BLaER1 treated with 17β-estradiol and CSF1 and Interleukin-3, amounts not matched to agents 10 nM and 100 nM (cell line): ENCODE results near the gene AK4.
A peak's percentile ranks its signal among the peaks of the same experiment; 100 is the strongest.

Experiments
- H3K27ac ChIP-seq, 11 experiments: shearing (Covaris generic); formaldehyde crosslinking; 2 replicates each; pipeline ENCODE4 v1.8.1; 2022
- H3K27me3 ChIP-seq, 11 experiments: shearing (Covaris generic); formaldehyde crosslinking; 2 replicates each; pipeline ENCODE4 v1.8.1; 2022
- H3K36me3 ChIP-seq, 11 experiments: shearing (Covaris generic); formaldehyde crosslinking; 2 replicates each; pipeline ENCODE4 v1.8.1; 2022
- H3K4me1 ChIP-seq, 10 experiments: shearing (Covaris generic); formaldehyde crosslinking; 2 replicates each; pipeline ENCODE4 v1.8.1; 2022
- H3K4me2 ChIP-seq, 11 experiments: shearing (Covaris generic); formaldehyde crosslinking; 2 replicates each; pipeline ENCODE4 v1.8.1; 2022
- H3K4me3 ChIP-seq, 10 experiments: shearing (Covaris generic); formaldehyde crosslinking; 2 replicates each; pipeline ENCODE4 v1.8.1; 2022
- H3K9ac ChIP-seq, 11 experiments: shearing (Covaris generic); formaldehyde crosslinking; 2 replicates each; pipeline ENCODE4 v1.8.1; 2022
- H3K9me3 ChIP-seq, 11 experiments: shearing (Covaris generic); formaldehyde crosslinking; replicated peaks in 1 of 11; 2 replicates each; pipeline ENCODE4 v1.8.1; 2022
- H4K20me1 ChIP-seq, 11 experiments: shearing (Covaris generic); formaldehyde crosslinking; 2 replicates each; pipeline ENCODE4 v1.8.1; 2022
- Cebpa-rat ChIP-seq, 11 experiments: shearing (Covaris generic); IDR thresholded peaks; 2 replicates each; pipeline ENCODE4 v1.8.1; 2022

The AK4 gene

DNA sequence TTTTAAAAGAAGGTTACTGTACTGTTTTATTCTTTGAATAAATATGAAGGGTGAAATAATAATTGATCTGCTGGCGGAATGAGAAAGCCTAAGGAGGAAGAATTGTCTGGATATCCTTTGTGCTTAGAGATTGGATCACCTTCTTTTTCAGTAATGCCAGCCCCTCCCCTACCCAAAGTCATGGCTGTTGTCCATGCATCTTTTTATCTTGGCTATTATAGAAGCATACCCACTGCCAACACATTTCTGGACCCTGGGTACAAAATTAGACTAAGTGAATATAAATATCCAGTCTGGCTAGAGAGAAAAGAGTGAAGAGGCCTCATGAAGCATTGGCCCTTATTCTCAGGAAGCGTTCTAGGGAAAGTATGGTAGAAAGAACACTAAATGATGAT lies 28.1 kb downstream of the AK4 start:
- Histone ChIP-seq H3K36me3 (peaks cover 0 to 12% (median 0%) of the 10 kb centered on the region in 11 experiments; a peak in 5 of 22 replicates), H3K27me3 (no peaks in the 10 kb centered on the region), H3K4me1 (peaks cover 0 to 51% (median 20%) of the 10 kb centered on the region in 10 experiments; a peak in 15 of 20 replicates), H3K9ac (no peak overlapping the region), H3K27ac (no peak overlapping the region), H3K4me2 (peak overlapping the region in 2 of 11 experiments; percentile 27 to 48; a peak in 2 of 22 replicates), H3K4me3 (no peak overlapping the region), H3K9me3 (no peaks in the 10 kb centered on the region), H4K20me1 (peaks cover 0 to 100% (median 3%) of the 10 kb centered on the region in 11 experiments; a peak in 7 of 22 replicates)
- no peak for TF ChIP-seq Cebpa-rat (IDR thresholded peaks at IDR 0.05)

DNA sequence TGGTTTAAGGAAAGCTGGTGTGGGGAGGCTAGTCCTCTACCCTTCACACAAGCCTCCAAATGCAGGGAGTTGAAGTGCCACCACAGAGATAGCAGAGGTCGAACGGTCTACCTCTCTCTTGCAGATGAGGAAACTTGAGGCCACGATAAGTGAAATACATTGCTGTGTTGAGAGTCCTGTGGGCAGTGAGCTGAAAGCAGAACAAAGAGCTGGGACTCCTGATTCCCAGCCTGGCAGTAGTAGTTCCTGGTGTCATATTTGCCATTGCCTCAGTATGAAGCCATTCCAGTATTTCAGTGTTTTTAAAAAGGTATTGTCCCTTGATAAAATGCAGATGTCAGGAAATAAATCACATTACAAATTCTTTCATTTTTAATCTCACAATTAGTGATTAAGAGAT lies 28.6 kb downstream of the AK4 start:
- Histone ChIP-seq H4K20me1 (peaks cover 0 to 100% (median 3%) of the 10 kb centered on the region in 11 experiments; a peak in 7 of 22 replicates), H3K9ac (no peak overlapping the region), H3K27ac (no peak overlapping the region), H3K27me3 (no peaks in the 10 kb centered on the region), H3K4me2 (peak overlapping the region in 2 of 11 experiments; percentile 27 to 48; a peak in 2 of 22 replicates), H3K9me3 (no peaks in the 10 kb centered on the region), H3K4me1 (peaks cover 0 to 46% (median 20%) of the 10 kb centered on the region in 10 experiments; a peak in 15 of 20 replicates), H3K4me3 (no peak overlapping the region), H3K36me3 (peaks cover 0 to 12% (median 0%) of the 10 kb centered on the region in 11 experiments; a peak in 5 of 22 replicates)
- TF ChIP-seq Cebpa-rat (IDR thresholded peaks at IDR 0.05): no peak

DNA sequence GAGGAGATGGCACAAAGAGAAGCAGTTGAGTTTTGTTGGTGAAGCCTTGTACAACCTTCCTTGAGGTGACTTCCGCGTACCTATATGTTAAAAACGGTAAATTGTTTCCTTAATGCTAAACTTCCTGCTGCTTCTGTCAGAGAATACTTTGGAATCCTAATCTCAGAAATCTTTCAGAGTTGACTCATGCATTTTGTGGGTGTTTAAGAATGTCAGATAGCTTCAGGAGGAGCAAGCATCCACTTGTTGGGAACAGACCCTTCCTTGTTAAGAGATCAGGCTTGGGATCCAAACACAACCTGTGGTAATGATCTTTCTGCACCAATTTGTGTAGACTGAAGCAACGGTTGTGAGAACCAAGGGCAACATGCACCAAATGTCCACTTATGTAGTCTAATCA lies 29.5 kb downstream of the AK4 start:
- Histone ChIP-seq H3K36me3 (peaks cover 0 to 12% (median 0%) of the 10 kb centered on the region in 11 experiments; a peak in 5 of 22 replicates), H3K4me2 (no peak overlapping the region), H3K4me1 (peaks cover 0 to 40% (median 20%) of the 10 kb centered on the region in 10 experiments; a peak in 15 of 20 replicates), H3K9me3 (no peaks in the 10 kb centered on the region), H3K4me3 (no peak overlapping the region), H3K27me3 (no peaks in the 10 kb centered on the region), H4K20me1 (peaks cover 0 to 100% (median 3%) of the 10 kb centered on the region in 11 experiments; a peak in 7 of 22 replicates), H3K27ac (no peak overlapping the region), H3K9ac (no peak overlapping the region)
- TF ChIP-seq Cebpa-rat (IDR thresholded peaks at IDR 0.05): no peak

DNA sequence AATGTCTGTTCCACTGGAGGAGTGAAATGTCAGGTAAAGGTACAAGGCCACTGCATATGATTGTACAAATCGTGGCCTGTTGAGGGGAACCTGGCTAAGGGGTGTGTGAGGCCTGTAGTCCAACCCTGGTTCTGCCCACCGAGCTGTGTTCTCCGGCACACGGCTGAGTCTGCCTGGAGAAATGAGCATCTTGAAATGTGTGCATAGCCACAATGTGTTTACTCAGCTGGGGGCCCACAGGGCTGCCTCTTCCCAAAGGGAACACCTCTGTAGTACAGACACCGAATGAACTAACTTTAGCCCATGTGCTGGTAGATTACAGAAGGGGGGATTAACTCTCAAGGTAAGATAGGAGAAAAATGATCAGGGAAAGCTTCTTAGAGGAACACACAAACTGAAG lies 30.2 kb downstream of the AK4 start:
- no peak overlapping the region for H3K4me3 ChIP-seq
- no peaks in the 10 kb centered on the region for H3K27me3 ChIP-seq
- H3K9ac ChIP-seq: no peak overlapping the region
- TF ChIP-seq Cebpa-rat (IDR thresholded peaks at IDR 0.05): no peak
- peaks cover 0 to 32% (median 17%) of the 10 kb centered on the region in 10 experiments; a peak in 15 of 20 replicates for H3K4me1 ChIP-seq
- H3K9me3 ChIP-seq: no peaks in the 10 kb centered on the region
- peaks cover 0 to 12% (median 0%) of the 10 kb centered on the region in 11 experiments; a peak in 5 of 22 replicates for H3K36me3 ChIP-seq
- H3K4me2 ChIP-seq: no peak overlapping the region
- peaks cover 0 to 100% (median 3%) of the 10 kb centered on the region in 11 experiments; a peak in 7 of 22 replicates for H4K20me1 ChIP-seq
- H3K27ac ChIP-seq: no peak overlapping the region

DNA sequence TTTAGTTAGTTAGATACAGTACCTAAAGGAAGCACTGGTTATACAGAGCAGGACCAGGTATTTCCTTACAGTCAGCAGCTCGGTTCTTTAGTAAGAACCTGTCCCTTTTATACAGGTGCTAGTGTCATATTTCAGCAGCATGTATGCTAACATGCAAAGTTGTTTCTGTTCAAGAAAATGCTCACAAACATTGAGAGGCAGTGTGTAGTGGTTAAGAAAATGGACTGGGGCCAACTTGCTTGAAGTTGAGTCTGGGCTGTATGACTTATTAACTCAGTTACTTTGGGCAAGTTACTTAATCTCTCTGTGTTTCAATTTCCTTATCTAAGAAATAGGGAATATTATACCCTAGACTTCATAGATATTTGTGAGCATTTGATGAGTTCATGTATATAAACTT lies 31.1 kb downstream of the AK4 start:
- H3K27ac ChIP-seq: no peak overlapping the region
- no peaks in the 10 kb centered on the region for H3K9me3 ChIP-seq
- peaks cover 0 to 23% (median 8%) of the 10 kb centered on the region in 10 experiments; a peak in 12 of 20 replicates for H3K4me1 ChIP-seq
- no peaks in the 10 kb centered on the region for H3K27me3 ChIP-seq
- no peak overlapping the region for H3K4me2 ChIP-seq
- peaks cover 0 to 99% (median 3%) of the 10 kb centered on the region in 11 experiments; a peak in 7 of 22 replicates for H4K20me1 ChIP-seq
- no peak overlapping the region for H3K9ac ChIP-seq
- H3K36me3 ChIP-seq: peaks cover 0 to 12% (median 0%) of the 10 kb centered on the region in 11 experiments; a peak in 5 of 22 replicates
- no peak for TF ChIP-seq Cebpa-rat (IDR thresholded peaks at IDR 0.05)
- H3K4me3 ChIP-seq: no peak overlapping the region

DNA sequence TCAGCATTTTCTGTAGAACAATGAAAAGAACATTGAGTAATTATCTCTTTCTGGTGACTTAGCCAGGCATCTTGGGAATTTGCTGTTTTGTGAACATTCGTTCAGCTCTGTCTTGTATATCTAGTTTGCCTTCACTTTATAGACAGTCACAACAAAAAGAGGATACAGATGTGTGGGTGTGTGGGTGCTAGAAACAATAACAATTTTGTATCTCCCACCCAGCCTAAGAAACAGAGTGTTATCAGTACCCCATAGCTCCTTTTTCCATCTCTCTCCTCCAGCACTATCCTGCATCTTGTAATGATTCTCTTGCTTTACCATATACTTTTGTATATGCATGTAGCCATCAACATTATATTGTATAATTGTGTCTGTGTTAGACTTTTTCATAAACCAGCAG lies 33.0 kb downstream of the AK4 start:
- Histone ChIP-seq H3K27ac (no peak overlapping the region), H3K4me1 (peaks cover 0 to 10% (median 0%) of the 10 kb centered on the region in 10 experiments; a peak in 3 of 20 replicates), H4K20me1 (peaks cover 0 to 98% (median 0%) of the 10 kb centered on the region in 11 experiments; a peak in 7 of 22 replicates), H3K9me3 (no peaks in the 10 kb centered on the region), H3K4me3 (no peak overlapping the region), H3K36me3 (peaks cover 0 to 14% (median 0%) of the 10 kb centered on the region in 11 experiments; a peak in 8 of 22 replicates), H3K27me3 (no peaks in the 10 kb centered on the region), H3K4me2 (no peak overlapping the region), H3K9ac (no peak overlapping the region)
- TF ChIP-seq Cebpa-rat (IDR thresholded peaks at IDR 0.05): no peak

DNA sequence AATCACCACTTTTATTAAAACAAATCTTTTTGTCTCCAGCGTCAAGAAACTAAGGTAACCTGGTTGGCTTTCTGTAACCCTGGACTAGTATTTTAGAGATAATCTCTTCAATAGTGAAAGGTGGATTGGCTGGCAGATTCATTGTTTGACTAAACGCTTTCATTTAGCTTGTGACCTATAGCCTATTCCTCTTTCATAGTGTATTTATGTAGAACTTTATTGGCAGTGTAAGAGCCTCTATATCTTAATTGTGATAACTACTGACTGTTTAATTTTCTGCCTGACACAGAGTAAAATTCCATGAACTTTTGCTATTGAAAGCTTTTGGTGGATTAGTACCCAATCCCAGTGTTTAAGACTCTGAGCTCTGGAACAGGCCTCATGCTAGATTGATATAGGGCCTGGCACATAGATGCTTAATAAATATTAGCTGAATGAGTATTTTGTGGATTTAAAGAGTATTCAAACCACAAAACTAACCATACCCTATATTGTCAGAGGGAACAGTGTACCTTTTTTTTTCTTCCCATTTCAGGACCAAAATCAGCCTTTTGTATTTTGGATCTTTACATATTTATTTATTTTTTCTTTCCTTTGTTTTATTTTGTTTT lies 34.8 kb downstream of the AK4 start:
- Histone ChIP-seq H3K4me1 (no peaks in the 10 kb centered on the region), H3K4me3 (no peak overlapping the region), H3K9ac (no peak overlapping the region), H3K27ac (no peak overlapping the region), H3K27me3 (no peaks in the 10 kb centered on the region), H3K4me2 (no peak overlapping the region), H4K20me1 (peaks cover 0 to 95% (median 0%) of the 10 kb centered on the region in 11 experiments; a peak in 7 of 22 replicates), H3K9me3 (no peaks in the 10 kb centered on the region), H3K36me3 (peaks cover 0 to 14% (median 0%) of the 10 kb centered on the region in 11 experiments; a peak in 7 of 22 replicates)
- no peak for TF ChIP-seq Cebpa-rat (IDR thresholded peaks at IDR 0.05)

DNA sequence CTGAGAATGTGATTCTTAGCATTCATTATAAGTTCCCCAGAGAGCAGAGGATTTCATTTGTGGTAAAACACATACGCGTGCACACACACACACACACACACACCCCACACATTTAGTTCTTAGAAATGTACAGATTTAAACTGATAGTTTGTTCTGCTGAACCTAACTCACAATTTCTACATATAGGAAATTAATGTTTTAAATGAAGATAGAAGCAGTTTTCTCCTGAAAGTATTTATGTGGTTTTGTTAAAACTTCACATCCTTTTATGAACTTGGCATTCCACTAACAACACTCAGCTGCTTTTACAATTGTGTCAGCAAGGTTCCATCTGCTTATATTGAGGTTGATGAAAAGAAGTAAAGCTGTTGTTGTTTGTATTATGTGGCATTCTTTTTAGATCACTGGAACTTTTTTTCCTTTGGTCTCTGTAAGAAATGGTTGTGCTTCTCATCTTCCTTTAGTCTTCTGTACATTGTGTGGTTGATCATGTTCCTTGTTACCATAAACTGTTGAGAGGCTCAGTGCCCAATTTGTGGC lies 41.6 kb downstream of the AK4 start:
- H3K4me2 ChIP-seq: 0 out of 22 replicates have a peak overlapping the region, but pooled peaks of 2 of the 11 experiments have one; percentile 4 to 22
- TF ChIP-seq Cebpa-rat (IDR thresholded peaks at IDR 0.05): no peak
- H3K9me3 ChIP-seq: peaks cover 0 to 11% (median 4%) of the 10 kb centered on the region in 11 experiments; a peak in 8 of 22 replicates

DNA sequence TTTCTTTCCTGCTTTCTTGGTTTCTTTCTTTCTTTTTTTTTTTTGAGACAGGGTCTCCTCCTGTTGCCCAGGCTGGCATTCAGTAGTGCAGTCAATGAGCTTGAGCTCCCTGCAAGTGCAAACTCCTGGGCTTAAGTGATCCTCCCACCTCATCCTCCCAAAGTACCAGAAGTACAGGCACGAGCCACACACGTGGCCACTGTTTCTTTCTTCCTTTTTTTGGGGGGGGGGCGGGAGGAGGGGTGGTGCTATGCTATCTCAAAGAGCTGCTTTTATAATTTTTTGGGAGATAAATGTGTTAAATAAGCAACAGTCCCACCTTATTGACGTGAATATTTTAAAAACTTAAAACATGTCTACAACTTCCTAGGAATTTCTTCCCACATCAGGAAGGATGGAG lies 42.2 kb downstream of the AK4 start:
- peaks cover 0 to 59% (median 0%) of the 10 kb centered on the region in 11 experiments; a peak in 5 of 22 replicates for H4K20me1 ChIP-seq
- no peak overlapping the region for H3K9ac ChIP-seq
- TF ChIP-seq Cebpa-rat (IDR thresholded peaks at IDR 0.05): no peak
- no peak overlapping the region for H3K27ac ChIP-seq
- H3K36me3 ChIP-seq: peaks cover 21 to 52% (median 42%) of the 10 kb centered on the region in 11 experiments; a peak in 21 of 22 replicates
- H3K4me1 ChIP-seq: peaks cover 0 to 18% (median 4%) of the 10 kb centered on the region in 10 experiments; a peak in 10 of 20 replicates
- H3K4me3 ChIP-seq: no peak overlapping the region
- H3K9me3 ChIP-seq: peaks cover 0 to 11% (median 4%) of the 10 kb centered on the region in 11 experiments; a peak in 8 of 22 replicates
- H3K27me3 ChIP-seq: no peaks in the 10 kb centered on the region
- H3K4me2 ChIP-seq: 0 out of 22 replicates have a peak overlapping the region, but pooled peaks of 2 of the 11 experiments have one; percentile 4 to 22

More for the DNA sequence above, 41.6 kb downstream of the AK4 start:
- Histone ChIP-seq H3K27ac (no peak overlapping the region), H3K4me1 (peaks cover 0 to 16% (median 0%) of the 10 kb centered on the region in 10 experiments; a peak in 7 of 20 replicates), H3K4me3 (no peak overlapping the region), H4K20me1 (peaks cover 0 to 59% (median 0%) of the 10 kb centered on the region in 11 experiments; a peak in 5 of 22 replicates), H3K27me3 (no peaks in the 10 kb centered on the region), H3K36me3 (peaks cover 21 to 50% (median 40%) of the 10 kb centered on the region in 11 experiments; a peak in 21 of 22 replicates), H3K9ac (no peak overlapping the region)
